ENCODE results near the gene SRSF1.
"Not testable (repeated sequence)": the region's sequence is repeated elsewhere in the genome, so short reads cannot be mapped to it uniquely, and the experiment has no call there.

Gene SRSF1

DNA sequence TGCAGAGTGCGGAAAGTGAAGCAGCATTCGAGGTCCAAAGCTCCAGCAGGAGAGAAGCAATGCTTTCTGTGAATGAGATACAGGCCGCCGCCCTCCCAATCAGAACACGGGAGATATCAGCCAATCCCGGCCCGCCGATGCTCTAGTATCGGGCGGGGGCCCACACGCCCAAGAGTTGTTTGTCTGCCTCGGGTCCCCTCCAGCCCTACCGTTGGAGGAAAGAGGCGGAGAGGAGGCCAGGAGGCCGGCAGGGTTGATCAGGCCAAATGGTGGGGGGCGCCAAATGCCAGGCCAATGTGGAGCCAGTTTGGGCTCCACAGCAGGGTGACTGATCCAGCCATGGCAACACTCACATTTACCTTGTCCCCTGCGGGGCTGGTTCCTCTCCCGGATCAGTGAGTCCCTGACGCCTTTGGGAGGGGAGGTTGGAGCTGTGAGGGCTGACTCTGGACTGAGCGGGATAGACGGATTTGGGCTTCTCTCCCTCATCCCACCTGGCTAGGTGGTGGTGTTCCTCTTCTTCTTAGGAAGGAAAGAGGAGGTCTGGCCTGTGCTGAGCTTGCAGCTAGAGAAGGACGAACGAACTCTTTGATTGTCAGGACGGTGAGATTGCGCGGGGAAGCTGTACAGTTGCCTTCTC is 41.4 kb downstream of the SRSF1 start:
- DNase-seq (ENCODE audit: low spot score) = no peak

DNA sequence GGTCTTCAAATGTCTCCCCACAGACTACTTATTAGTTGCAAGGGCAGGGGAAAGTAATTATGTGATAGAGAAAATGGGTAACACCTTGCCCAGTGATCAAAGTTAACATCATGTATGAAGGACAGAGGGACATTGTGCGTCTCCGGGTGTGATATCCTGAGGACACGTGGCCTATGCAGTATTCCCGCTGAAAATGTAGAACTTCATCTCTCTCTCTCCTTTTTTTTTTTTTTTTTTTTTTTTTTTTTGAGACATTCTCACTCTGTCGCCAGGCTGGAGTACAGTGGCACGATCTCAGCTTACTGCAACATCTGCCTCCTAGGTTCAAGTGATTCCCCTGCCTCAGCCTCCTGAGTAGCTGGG is 43.9 kb downstream of the SRSF1 start:
- DNase-seq (ENCODE audit: low spot score) = no peak

DNA sequence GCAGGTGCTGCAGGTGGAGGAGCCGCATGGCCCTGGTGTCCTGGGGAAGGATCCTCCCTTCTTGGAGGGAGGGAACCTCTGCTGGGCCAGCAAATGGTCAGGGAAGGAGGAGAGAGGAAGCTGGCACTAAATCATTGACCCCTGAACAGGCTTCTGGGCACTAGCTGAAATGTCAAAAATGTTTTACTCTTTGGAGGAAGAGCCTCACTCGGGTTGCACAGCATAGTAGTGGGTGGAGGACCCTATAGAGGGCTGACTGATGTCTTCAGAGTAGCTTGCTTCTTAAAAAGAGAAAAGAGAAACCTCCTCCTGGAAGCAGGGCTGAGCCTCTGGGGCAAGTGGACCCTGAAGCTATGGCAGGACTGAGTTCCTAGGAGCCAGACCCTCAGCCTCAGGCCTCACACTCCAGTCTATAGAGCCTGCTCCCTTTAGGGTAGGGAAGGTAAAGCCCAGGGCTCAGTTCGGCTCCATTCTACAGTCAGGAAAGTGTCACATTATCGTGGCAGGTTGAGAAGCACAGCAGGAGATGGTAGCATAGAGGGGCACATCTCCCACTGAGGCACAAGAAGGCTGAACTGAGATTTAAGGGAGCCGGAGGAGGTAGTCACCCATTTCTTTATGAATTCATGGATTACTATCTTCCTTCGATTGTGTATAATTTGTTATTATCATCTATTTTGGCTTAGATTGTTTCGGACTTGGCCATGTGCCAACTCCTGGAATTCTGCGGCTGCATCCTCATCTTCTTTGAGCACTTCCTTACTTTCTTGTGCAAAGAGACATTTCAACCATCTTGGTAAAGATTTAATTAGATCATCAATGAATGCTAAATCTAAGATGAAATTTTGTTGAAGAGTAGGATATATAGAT is 44.5 kb downstream of the SRSF1 start:
- DNase-seq (ENCODE audit: low spot score) = no peak

- DNase-seq (ENCODE audit: low spot score) = no peak
Measured at GRCh38 chr17:57959929-57960328, 47.1 kb downstream of the SRSF1 start.

GRCh38 chr17:57958391-57958790 is 48.7 kb downstream of the SRSF1 start:
- DNase-seq (ENCODE audit: low spot score) = not testable (repeated sequence)

- no peak for DNase-seq (ENCODE audit: low spot score)
Measured at GRCh38 chr17:57957886-57958285, 49.2 kb downstream of the SRSF1 start.

GRCh38 chr17:57957120-57957850 is 49.8 kb downstream of the SRSF1 start:
- no peak for DNase-seq (ENCODE audit: low spot score)

- peak; percentile 45 for DNase-seq (ENCODE audit: low spot score)
Measured at GRCh38 chr17:57956291-57957119, 50.5 kb downstream of the SRSF1 start.

GRCh38 chr17:57955183-57955931 is 51.7 kb downstream of the SRSF1 start, which contains the start of gene CUEDC1:
CUEDC1 (minus strand) TSS chr17:57955412; CDS start chr17:57885564, 69,848 bp downstream.
- DNase-seq (ENCODE audit: low spot score) = peak; percentile 56

DNA sequence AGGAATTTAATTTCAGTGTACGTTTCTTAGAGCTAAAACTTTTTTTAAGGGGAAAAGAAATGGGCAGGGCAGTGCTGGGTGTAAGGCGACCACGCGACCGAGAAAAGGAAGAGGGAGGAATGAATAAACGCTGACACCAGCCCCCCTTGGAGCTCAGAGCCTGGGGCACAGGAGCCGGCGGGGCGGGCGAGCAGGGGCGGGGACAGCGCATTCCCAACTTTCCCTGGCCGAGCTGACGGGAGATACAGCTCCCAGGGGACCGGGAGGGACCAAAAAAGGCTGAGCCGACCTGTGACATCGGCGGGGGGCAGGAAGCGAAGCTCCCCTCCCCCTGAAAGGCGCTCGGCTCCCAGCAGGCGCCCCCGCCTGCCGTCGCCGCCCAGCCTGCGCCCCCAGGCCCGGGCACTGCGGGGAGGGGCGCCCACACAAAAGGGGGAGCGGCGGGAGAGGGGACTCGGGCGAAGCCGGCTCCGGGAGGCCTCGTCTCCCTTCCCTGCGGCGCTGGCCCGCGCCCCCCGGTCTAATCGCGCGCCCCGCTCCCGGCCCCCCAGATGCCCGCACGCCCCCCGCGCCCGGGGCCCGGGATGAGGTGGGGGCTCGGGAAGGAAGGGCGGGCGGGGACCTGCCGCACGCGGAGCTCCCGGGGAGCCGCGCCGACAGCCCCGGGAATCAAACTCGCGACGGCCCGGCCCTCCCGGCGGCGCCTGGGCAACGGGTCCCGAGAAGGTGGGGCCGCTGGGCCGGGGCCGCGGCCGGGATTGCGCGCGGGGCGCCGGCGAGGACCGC is 52.5 kb downstream of the SRSF1 start:
- DNase-seq (ENCODE audit: low spot score) = no peak

- no peak for DNase-seq (ENCODE audit: low spot score)
Measured at GRCh38 chr17:57953705-57954396, 53.2 kb downstream of the SRSF1 start.
